NCI-H1105 treated with DMSO at 0.1 percent for 48 hours (cell line): ENCODE measurements around the gene ITGA4.
"Not testable (repeated sequence)": the region's sequence is repeated elsewhere in the genome, so short reads cannot be mapped to it uniquely, and the experiment has no call there.

Source experiments
- DNase-seq: peaks from one replicate; lab custom pipeline; 2025; lab: John Stamatoyannopoulos, UW

The ITGA4 gene

GRCh38 chr2:181457121-181457740, at the start of gene ITGA4:
ITGA4 (plus strand) TSS chr2:181457386; CDS start chr2:181457655, 269 bp downstream.
- no peak for DNase-seq

- peak; percentile 18 for DNase-seq
Measured at GRCh38 chr2:181408861-181409260, 48.3 kb upstream of the ITGA4 start.

- DNase-seq: peak; percentile 73
Measured at GRCh38 chr2:181411105-181411849, 45.9 kb upstream of the ITGA4 start.

- no peak for DNase-seq
Measured at GRCh38 chr2:181419129-181419855, 37.9 kb upstream of the ITGA4 start.

GRCh38 chr2:181420259-181421130, 36.7 kb upstream of the ITGA4 start:
- DNase-seq: no peak

- no peak for DNase-seq
Measured at GRCh38 chr2:181421131-181421458, 36.1 kb upstream of the ITGA4 start.

GRCh38 chr2:181421464-181421863, 35.7 kb upstream of the ITGA4 start:
- DNase-seq: no peak

GRCh38 chr2:181426672-181427071, 30.5 kb upstream of the ITGA4 start:
- peak; percentile 90 for DNase-seq

- no peak for DNase-seq
Measured at GRCh38 chr2:181430406-181431118, 26.6 kb upstream of the ITGA4 start.

- no peak for DNase-seq
Measured at GRCh38 chr2:181431674-181432073, 25.5 kb upstream of the ITGA4 start.

- DNase-seq: no peak
Measured at GRCh38 chr2:181438261-181438660, 18.9 kb upstream of the ITGA4 start.

- DNase-seq: no peak
Measured at GRCh38 chr2:181440344-181440743, 16.8 kb upstream of the ITGA4 start.

GRCh38 chr2:181440919-181441318, 16.3 kb upstream of the ITGA4 start:
- DNase-seq: no peak

GRCh38 chr2:181441670-181442069, 15.5 kb upstream of the ITGA4 start:
- no peak for DNase-seq

- no peak for DNase-seq
Measured at GRCh38 chr2:181444654-181445053, 12.5 kb upstream of the ITGA4 start.

- DNase-seq: no peak
Measured at GRCh38 chr2:181446985-181447384, 10.2 kb upstream of the ITGA4 start.

- DNase-seq: not testable (repeated sequence)
Measured at GRCh38 chr2:181449278-181449677, 7.9 kb upstream of the ITGA4 start.

GRCh38 chr2:181454686-181455450, 2.3 kb upstream of the ITGA4 start:
- no peak for DNase-seq

GRCh38 chr2:181456660-181457120, 496 bp upstream of the ITGA4 start:
- no peak for DNase-seq

- no peak for DNase-seq
Measured at GRCh38 chr2:181457741-181458425, 697 bp downstream of the ITGA4 start.
